ENCODE data around the gene SLC22A1. TPM values are rescaled to one million over a fixed set of nuclear protein-coding genes. Genes with fewer than 3 reads are reported as not detected.
A peak's percentile ranks its signal among the peaks of the same experiment; 100 is the strongest.

Gene SLC22A1
- total and polyA plus RNA-seq, 2 experiments from 2014 or later = 0.10 to 0.65 TPM

- H3K36me3 ChIP-seq (ENCODE audit: insufficient read depth) = no peaks in the 10 kb centered on the region
- Mint-ChIP-seq H3K4me3 (no peak overlapping the region), H3K36me3 (ENCODE audit: low read depth) (peaks cover 19% of the 10 kb centered on the region)
Observed at GRCh38 chr6:160112628-160113299, 8.9 kb upstream of the SLC22A1 start.

More at GRCh38 chr6:160112628-160113299, 8.9 kb upstream of the SLC22A1 start:
- Mint-ChIP-seq H3K27me3 (ENCODE audit: insufficient read depth, low read depth, poor library complexity) (peaks cover 6% of the 10 kb centered on the region), H3K9me3 (peaks cover 12% of the 10 kb centered on the region), H3K27ac (0 out of 2 replicates have a peak overlapping the region, but pooled peaks have one; percentile 9), H3K4me1 (peaks cover 15% of the 10 kb centered on the region; the same call in 2 of the 3 replicates)
- no peaks in the 10 kb centered on the region for H3K79me2 ChIP-seq (replicated peaks; ENCODE audit: insufficient read depth)
- peak overlapping the region; percentile 17; the same call in 1 of the 2 replicates for H3K27ac ChIP-seq (ENCODE audit: low read depth)
- H3F3A ChIP-seq (replicated peaks; ENCODE audit: low read depth) = no peaks in the 10 kb centered on the region
- H3K4me3 ChIP-seq = no peak overlapping the region
- DNase-seq (ENCODE audit: low spot score) (no peak), ATAC-seq (no peak)
- peaks cover 4% of the 10 kb centered on the region; the same call in 1 of the 2 replicates for H3K4me1 ChIP-seq (ENCODE audit: insufficient read depth)
- H4K20me1 ChIP-seq (replicated peaks; ENCODE audit: insufficient read depth) = no peaks in the 10 kb centered on the region
- no peak overlapping the region for H3K4me2 ChIP-seq
- H2AFZ ChIP-seq = no peak overlapping the region
- TF ChIP-seq ETS1 (IDR thresholded peaks at IDR 0.05) (no peak), POLR2AphosphoS5 (IDR thresholded peaks at IDR 0.05; ENCODE audit: low read depth) (no peak), EZH2 (IDR thresholded peaks at IDR 0.05; ENCODE audit: low read depth, unreplicated experiment) (no peak), JUNB (IDR thresholded peaks at IDR 0.05; ENCODE audit: unreplicated experiment) (no peak), ZNF114 (CRISPR knock-in tag; IDR thresholded peaks at IDR 0.05) (no peak), EZH2phosphoT487 (IDR thresholded peaks at IDR 0.05; ENCODE audit: unreplicated experiment) (no peak), CREB1 (CRISPR knock-in tag; IDR thresholded peaks at IDR 0.05; ENCODE audit: low read depth) (no peak), STAT1 (IDR thresholded peaks at IDR 0.05; ENCODE audit: unreplicated experiment) (no peak), NANOG (IDR thresholded peaks at IDR 0.05; ENCODE audit: borderline replicate concordance) (no peak), ZNF331 (CRISPR knock-in tag; IDR thresholded peaks at IDR 0.05; ENCODE audit: low read depth) (no peak)
- TF ChIP-seq, protein P1, sequence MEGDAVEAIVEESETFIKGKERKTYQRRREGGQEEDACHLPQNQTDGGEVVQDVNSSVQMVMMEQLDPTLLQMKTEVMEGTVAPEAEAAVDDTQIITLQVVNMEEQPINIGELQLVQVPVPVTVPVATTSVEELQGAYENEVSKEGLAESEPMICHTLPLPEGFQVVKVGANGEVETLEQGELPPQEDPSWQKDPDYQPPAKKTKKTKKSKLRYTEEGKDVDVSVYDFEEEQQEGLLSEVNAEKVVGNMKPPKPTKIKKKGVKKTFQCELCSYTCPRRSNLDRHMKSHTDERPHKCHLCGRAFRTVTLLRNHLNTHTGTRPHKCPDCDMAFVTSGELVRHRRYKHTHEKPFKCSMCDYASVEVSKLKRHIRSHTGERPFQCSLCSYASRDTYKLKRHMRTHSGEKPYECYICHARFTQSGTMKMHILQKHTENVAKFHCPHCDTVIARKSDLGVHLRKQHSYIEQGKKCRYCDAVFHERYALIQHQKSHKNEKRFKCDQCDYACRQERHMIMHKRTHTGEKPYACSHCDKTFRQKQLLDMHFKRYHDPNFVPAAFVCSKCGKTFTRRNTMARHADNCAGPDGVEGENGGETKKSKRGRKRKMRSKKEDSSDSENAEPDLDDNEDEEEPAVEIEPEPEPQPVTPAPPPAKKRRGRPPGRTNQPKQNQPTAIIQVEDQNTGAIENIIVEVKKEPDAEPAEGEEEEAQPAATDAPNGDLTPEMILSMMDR (conservative IDR thresholded peaks at IDR 0.05; ENCODE audit: low read depth in 2 of 2) = no peak
- TF ChIP-seq, protein P2, sequence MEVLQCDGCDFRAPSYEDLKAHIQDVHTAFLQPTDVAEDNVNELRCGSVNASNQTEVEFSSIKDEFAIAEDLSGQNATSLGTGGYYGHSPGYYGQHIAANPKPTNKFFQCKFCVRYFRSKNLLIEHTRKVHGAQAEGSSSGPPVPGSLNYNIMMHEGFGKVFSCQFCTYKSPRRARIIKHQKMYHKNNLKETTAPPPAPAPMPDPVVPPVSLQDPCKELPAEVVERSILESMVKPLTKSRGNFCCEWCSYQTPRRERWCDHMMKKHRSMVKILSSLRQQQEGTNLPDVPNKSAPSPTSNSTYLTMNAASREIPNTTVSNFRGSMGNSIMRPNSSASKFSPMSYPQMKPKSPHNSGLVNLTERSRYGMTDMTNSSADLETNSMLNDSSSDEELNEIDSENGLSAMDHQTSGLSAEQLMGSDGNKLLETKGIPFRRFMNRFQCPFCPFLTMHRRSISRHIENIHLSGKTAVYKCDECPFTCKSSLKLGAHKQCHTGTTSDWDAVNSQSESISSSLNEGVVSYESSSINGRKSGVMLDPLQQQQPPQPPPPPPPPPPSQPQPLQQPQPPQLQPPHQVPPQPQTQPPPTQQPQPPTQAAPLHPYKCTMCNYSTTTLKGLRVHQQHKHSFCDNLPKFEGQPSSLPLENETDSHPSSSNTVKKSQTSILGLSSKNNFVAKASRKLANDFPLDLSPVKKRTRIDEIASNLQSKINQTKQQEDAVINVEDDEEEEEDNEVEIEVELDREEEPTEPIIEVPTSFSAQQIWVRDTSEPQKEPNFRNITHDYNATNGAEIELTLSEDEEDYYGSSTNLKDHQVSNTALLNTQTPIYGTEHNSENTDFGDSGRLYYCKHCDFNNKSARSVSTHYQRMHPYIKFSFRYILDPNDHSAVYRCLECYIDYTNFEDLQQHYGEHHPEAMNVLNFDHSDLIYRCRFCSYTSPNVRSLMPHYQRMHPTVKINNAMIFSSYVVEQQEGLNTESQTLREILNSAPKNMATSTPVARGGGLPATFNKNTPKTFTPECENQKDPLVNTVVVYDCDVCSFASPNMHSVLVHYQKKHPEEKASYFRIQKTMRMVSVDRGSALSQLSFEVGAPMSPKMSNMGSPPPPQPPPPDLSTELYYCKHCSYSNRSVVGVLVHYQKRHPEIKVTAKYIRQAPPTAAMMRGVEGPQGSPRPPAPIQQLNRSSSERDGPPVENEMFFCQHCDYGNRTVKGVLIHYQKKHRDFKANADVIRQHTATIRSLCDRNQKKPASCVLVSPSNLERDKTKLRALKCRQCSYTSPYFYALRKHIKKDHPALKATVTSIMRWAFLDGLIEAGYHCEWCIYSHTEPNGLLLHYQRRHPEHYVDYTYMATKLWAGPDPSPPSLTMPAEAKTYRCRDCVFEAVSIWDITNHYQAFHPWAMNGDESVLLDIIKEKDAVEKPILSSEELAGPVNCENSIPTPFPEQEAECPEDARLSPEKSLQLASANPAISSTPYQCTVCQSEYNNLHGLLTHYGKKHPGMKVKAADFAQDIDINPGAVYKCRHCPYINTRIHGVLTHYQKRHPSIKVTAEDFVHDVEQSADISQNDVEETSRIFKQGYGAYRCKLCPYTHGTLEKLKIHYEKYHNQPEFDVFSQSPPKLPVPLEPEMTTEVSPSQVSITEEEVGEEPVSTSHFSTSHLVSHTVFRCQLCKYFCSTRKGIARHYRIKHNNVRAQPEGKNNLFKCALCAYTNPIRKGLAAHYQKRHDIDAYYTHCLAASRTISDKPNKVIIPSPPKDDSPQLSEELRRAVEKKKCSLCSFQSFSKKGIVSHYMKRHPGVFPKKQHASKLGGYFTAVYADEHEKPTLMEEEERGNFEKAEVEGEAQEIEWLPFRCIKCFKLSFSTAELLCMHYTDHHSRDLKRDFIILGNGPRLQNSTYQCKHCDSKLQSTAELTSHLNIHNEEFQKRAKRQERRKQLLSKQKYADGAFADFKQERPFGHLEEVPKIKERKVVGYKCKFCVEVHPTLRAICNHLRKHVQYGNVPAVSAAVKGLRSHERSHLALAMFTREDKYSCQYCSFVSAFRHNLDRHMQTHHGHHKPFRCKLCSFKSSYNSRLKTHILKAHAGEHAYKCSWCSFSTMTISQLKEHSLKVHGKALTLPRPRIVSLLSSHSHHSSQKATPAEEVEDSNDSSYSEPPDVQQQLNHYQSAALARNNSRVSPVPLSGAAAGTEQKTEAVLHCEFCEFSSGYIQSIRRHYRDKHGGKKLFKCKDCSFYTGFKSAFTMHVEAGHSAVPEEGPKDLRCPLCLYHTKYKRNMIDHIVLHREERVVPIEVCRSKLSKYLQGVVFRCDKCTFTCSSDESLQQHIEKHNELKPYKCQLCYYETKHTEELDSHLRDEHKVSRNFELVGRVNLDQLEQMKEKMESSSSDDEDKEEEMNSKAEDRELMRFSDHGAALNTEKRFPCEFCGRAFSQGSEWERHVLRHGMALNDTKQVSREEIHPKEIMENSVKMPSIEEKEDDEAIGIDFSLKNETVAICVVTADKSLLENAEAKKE (CRISPR knock-in tag; IDR thresholded peaks at IDR 0.05) = no peak
- TF ChIP-seq, protein P3, sequence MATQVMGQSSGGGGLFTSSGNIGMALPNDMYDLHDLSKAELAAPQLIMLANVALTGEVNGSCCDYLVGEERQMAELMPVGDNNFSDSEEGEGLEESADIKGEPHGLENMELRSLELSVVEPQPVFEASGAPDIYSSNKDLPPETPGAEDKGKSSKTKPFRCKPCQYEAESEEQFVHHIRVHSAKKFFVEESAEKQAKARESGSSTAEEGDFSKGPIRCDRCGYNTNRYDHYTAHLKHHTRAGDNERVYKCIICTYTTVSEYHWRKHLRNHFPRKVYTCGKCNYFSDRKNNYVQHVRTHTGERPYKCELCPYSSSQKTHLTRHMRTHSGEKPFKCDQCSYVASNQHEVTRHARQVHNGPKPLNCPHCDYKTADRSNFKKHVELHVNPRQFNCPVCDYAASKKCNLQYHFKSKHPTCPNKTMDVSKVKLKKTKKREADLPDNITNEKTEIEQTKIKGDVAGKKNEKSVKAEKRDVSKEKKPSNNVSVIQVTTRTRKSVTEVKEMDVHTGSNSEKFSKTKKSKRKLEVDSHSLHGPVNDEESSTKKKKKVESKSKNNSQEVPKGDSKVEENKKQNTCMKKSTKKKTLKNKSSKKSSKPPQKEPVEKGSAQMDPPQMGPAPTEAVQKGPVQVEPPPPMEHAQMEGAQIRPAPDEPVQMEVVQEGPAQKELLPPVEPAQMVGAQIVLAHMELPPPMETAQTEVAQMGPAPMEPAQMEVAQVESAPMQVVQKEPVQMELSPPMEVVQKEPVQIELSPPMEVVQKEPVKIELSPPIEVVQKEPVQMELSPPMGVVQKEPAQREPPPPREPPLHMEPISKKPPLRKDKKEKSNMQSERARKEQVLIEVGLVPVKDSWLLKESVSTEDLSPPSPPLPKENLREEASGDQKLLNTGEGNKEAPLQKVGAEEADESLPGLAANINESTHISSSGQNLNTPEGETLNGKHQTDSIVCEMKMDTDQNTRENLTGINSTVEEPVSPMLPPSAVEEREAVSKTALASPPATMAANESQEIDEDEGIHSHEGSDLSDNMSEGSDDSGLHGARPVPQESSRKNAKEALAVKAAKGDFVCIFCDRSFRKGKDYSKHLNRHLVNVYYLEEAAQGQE (IDR thresholded peaks at IDR 0.05; ENCODE audit: unreplicated experiment) = no peak
- no peaks in the 10 kb centered on the region for H3K27me3 ChIP-seq (ENCODE audit: insufficient read depth)
- H3K9me2 ChIP-seq (ENCODE audit: insufficient read depth) = no peaks in the 10 kb centered on the region

All from GM23338 (cell line).